ENCODE measurements around the gene KDM5C.

DNA sequence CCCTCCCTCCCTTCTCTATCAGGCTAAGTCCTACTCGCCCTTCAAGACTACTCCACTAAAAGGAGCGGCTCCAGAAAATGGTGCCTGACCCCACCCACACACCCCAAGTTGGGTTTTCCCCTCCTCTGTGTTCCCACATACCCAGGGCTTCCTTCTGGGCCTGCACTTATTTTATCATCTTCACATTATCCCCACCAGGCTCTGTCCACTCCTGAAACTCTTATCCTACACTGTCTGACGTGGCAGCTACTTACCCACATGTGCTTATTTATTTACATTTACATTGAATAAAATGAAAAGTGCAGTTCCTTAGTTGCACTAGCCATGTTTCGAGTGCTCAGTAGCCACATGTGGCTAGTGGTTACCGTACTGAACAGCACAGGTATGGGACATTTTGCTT is 5.1 kb upstream of the KDM5C start:
- TF ChIP-seq, protein P1, sequence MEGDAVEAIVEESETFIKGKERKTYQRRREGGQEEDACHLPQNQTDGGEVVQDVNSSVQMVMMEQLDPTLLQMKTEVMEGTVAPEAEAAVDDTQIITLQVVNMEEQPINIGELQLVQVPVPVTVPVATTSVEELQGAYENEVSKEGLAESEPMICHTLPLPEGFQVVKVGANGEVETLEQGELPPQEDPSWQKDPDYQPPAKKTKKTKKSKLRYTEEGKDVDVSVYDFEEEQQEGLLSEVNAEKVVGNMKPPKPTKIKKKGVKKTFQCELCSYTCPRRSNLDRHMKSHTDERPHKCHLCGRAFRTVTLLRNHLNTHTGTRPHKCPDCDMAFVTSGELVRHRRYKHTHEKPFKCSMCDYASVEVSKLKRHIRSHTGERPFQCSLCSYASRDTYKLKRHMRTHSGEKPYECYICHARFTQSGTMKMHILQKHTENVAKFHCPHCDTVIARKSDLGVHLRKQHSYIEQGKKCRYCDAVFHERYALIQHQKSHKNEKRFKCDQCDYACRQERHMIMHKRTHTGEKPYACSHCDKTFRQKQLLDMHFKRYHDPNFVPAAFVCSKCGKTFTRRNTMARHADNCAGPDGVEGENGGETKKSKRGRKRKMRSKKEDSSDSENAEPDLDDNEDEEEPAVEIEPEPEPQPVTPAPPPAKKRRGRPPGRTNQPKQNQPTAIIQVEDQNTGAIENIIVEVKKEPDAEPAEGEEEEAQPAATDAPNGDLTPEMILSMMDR (conservative IDR thresholded peaks at IDR 0.05 in 1 of 2, IDR thresholded peaks at IDR 0.05 in 1 of 2; ENCODE audit: low read depth in 1 of 2, low read length in 2 of 2): no peak
- TF ChIP-seq EZH2 (IDR thresholded peaks at IDR 0.05; ENCODE audit: low read length, missing control alignments): no peak

Data from fibroblast of lung (primary cell).